HepG2 (cell line): ENCODE data around the gene HCFC1R1. TPM values are rescaled to one million over a fixed set of nuclear protein-coding genes. Genes with fewer than 3 reads are reported as not detected.

Source experiments
- BCL3 ChIP-seq: sonication (generic); formaldehyde crosslinking; IDR thresholded peaks from 2 replicates; pipeline ENCODE4 v1.5.1; 2020; ENCODE audit warnings: mild to moderate bottlenecking, missing genetic modification reagents, moderate library complexity
- BCL6 ChIP-seq: IDR thresholded peaks from 2 replicates; pipeline ENCODE4 v1.6.1; 2016; ENCODE audit warnings: missing genetic modification reagents, missing compliant biosample characterization
- CHCHD3 ChIP-seq: sonication (generic); formaldehyde crosslinking; IDR thresholded peaks from 2 replicates; pipeline ENCODE4 v1.8.0; 2022; ENCODE audit warnings: mild to moderate bottlenecking, missing genetic modification reagents, moderate library complexity
- DR1 ChIP-seq: sonication (generic); formaldehyde crosslinking; IDR thresholded peaks from 2 replicates; pipeline ENCODE4 v1.8.0; 2021; ENCODE audit warnings: mild to moderate bottlenecking, missing genetic modification reagents, inconsistent platforms
- HDAC6 ChIP-seq: fragments of 200-600 bp; sonication (generic); IDR thresholded peaks from 2 replicates; pipeline ENCODE4 v1.7.0; 2017; ENCODE audit warnings: mild to moderate bottlenecking, antibody characterized with exemption, low read length, low read depth
- IKZF4 ChIP-seq: sonication (generic); formaldehyde crosslinking; IDR thresholded peaks from 2 replicates; pipeline ENCODE4 v1.5.1; 2020; ENCODE audit warnings: borderline replicate concordance, mild to moderate bottlenecking, low read depth, missing genetic modification reagents; ENCODE audit errors: not compliant biosample characterization
- MED8 ChIP-seq: sonication (generic); formaldehyde crosslinking; IDR thresholded peaks from 2 replicates; pipeline ENCODE4 v1.8.1; 2023; ENCODE audit warnings: mild to moderate bottlenecking, missing genetic modification reagents; ENCODE audit not compliant: insufficient replicate concordance
- REPIN1 ChIP-seq: sonication (generic); formaldehyde crosslinking; IDR thresholded peaks from 2 replicates; pipeline ENCODE4 v1.8.0; 2022; ENCODE audit warnings: missing genetic modification reagents, low read depth, mild to moderate bottlenecking, borderline replicate concordance
- SOX5 ChIP-seq: IDR thresholded peaks from 2 replicates; pipeline ENCODE4 v1.6.1; 2016; ENCODE audit warnings: borderline replicate concordance
- SP4 ChIP-seq: sonication (generic); formaldehyde crosslinking; IDR thresholded peaks from 2 replicates; pipeline ENCODE4 v1.8.1; 2023; ENCODE audit warnings: mild to moderate bottlenecking, missing genetic modification reagents
- TAF1 ChIP-seq: sonication (generic); formaldehyde crosslinking; IDR thresholded peaks from 2 replicates; pipeline ENCODE4 v1.4.0; 2020; ENCODE audit warnings: missing genetic modification reagents
- TGIF2 ChIP-seq: IDR thresholded peaks from 2 replicates; pipeline ENCODE4 v1.6.1; 2016; ENCODE audit warnings: control low read depth, missing compliant biosample characterization
- YEATS4 ChIP-seq: sonication (generic); formaldehyde crosslinking; IDR thresholded peaks from 2 replicates; pipeline ENCODE4 v1.4.0; 2020; ENCODE audit warnings: missing genetic modification reagents, borderline replicate concordance
- ZIK1 ChIP-seq: sonication (generic); formaldehyde crosslinking; IDR thresholded peaks from 2 replicates; pipeline ENCODE4 v1.5.0; 2020; ENCODE audit warnings: mild to moderate bottlenecking, low read depth, missing genetic modification reagents, borderline replicate concordance
- ZNF329 ChIP-seq: sonication (generic); formaldehyde crosslinking; IDR thresholded peaks from 2 replicates; pipeline ENCODE4 v1.9.0; 2021; ENCODE audit warnings: low read depth, mild to moderate bottlenecking, missing genetic modification reagents
- ZNF530 ChIP-seq: sonication (generic); formaldehyde crosslinking; IDR thresholded peaks from 2 replicates; pipeline ENCODE4 v1.5.0; 2020; ENCODE audit warnings: low read depth, mild to moderate bottlenecking, missing genetic modification reagents
- polyA plus RNA-seq, 8 experiments: library from polyadenylated mRNA; depleted of rRNA in 3 of 8; stranded (reverse) in 7 of 8; unstranded in 1 of 8; fragments of >200 nt; fragmentation: Illumina TruSeq in 4 of 8; extraction: Trizol in 4 of 8; gene quantifications; 2 replicates each; pipeline versions ENCODE4 v1.2.1 to v1.2.3, GENCODE V29; 2011 to 2016; ENCODE audit warnings: low read depth in 4 of 8, missing spikeins in 1 of 8, mixed read lengths in 1 of 8; ENCODE audit not compliant: insufficient read depth in 1 of 8
- total RNA-seq, 5 experiments: library from RNA; depleted of rRNA; stranded (reverse); fragments of >200 nt; fragmentation: Illumina TruSeq; extraction: Trizol; gene quantifications; 2 replicates each; pipeline ENCODE4 v1.2.3, GENCODE V29; 2016; ENCODE audit warnings: low read depth in 1 of 5
- TF ChIP-seq, protein P1 (sequence below): sonication (generic); formaldehyde crosslinking; IDR thresholded peaks from 2 replicates; pipeline ENCODE4 v1.4.0; 2020; ENCODE audit warnings: missing genetic modification reagents

The HCFC1R1 gene
- total and polyA plus RNA-seq, 2 of the 13 experiments (the other 11 are each of a cell fraction or from before 2014, with no cell fraction given) = 13.8 to 16.1 TPM

GRCh38 chr16:3020247-3020603 is 3.5 kb downstream of the HCFC1R1 start, which contains the start of gene TNFRSF12A (continued):
- TF ChIP-seq SOX5 (CRISPR knock-in tag) = no peak
- TF ChIP-seq BCL3 (CRISPR knock-in tag) = 0 out of 2 replicates have a peak, but pooled peaks have one; percentile 62
- TF ChIP-seq SP4 = peak; percentile 55; the same call in 1 of the 2 replicates
- TF ChIP-seq ZNF530 (CRISPR knock-in tag) = no peak
- TF ChIP-seq ZIK1 = no peak
- TF ChIP-seq, protein P1, sequence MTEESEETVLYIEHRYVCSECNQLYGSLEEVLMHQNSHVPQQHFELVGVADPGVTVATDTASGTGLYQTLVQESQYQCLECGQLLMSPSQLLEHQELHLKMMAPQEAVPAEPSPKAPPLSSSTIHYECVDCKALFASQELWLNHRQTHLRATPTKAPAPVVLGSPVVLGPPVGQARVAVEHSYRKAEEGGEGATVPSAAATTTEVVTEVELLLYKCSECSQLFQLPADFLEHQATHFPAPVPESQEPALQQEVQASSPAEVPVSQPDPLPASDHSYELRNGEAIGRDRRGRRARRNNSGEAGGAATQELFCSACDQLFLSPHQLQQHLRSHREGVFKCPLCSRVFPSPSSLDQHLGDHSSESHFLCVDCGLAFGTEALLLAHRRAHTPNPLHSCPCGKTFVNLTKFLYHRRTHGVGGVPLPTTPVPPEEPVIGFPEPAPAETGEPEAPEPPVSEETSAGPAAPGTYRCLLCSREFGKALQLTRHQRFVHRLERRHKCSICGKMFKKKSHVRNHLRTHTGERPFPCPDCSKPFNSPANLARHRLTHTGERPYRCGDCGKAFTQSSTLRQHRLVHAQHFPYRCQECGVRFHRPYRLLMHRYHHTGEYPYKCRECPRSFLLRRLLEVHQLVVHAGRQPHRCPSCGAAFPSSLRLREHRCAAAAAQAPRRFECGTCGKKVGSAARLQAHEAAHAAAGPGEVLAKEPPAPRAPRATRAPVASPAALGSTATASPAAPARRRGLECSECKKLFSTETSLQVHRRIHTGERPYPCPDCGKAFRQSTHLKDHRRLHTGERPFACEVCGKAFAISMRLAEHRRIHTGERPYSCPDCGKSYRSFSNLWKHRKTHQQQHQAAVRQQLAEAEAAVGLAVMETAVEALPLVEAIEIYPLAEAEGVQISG (CRISPR knock-in tag) = peak; percentile 17; the same call in 1 of the 2 replicates
- 0 out of 2 replicates have a peak, but pooled peaks have one; percentile 26 for TF ChIP-seq ZNF329 (CRISPR knock-in tag)
- TF ChIP-seq YEATS4 (CRISPR knock-in tag) = peak; percentile 36
- TF ChIP-seq IKZF4 (CRISPR knock-in tag) = peak; percentile 25
- TF ChIP-seq HDAC6 = no peak
- peak; percentile 13; the same call in 1 of the 2 replicates for TF ChIP-seq DR1 (CRISPR knock-in tag)
- TF ChIP-seq MED8 (CRISPR knock-in tag) = no peak
- TF ChIP-seq REPIN1 (CRISPR knock-in tag) = no peak
- peak; percentile 89 for TF ChIP-seq TAF1 (CRISPR knock-in tag)
- TF ChIP-seq BCL6 (CRISPR knock-in tag) = no peak
- TF ChIP-seq TGIF2 (CRISPR knock-in tag) = no peak
- no peak for TF ChIP-seq CHCHD3 (CRISPR knock-in tag)
